Putamen (tissue), 1 donor: ENCODE results near the gene UCK2.

Experiments used
- DNase-seq: peaks from one replicate; pipeline ENCODE4 v3.0.0-alpha.2; 2016; ENCODE audit warnings: low spot score

The UCK2 gene

GRCh38 chr1:165834881-165835280 is 7.5 kb downstream of the UCK2 start:
- no peak for DNase-seq

- no peak for DNase-seq
These were observed 9.5 kb downstream of the UCK2 start for GRCh38 chr1:165836664-165837482.

- DNase-seq = no peak
These were observed 10.5 kb downstream of the UCK2 start for GRCh38 chr1:165837838-165838364.

GRCh38 chr1:165840423-165840822 is 13.0 kb downstream of the UCK2 start:
- no peak for DNase-seq

DNA sequence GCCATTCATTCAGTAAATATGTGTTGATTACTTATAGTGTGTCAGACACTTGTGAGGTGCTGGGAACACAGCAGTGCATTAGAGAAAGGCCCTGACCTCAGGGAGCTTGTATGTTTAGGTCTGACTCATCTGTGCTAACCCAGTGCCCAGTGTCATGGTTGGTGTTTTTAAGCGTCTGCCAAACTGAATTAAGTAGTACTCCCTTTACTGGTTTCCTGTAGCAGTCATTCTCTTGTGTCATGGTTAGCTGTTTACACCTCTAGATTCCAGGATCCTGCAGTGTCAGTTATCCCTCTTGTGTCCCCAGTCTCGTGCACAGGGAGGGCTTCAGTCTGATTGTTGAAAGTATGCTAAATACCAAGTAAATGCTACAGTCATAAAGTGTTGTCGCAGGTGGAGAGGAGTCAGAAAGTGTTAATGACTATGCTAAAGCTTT is 14.2 kb downstream of the UCK2 start:
- no peak for DNase-seq

GRCh38 chr1:165842023-165842670 is 14.7 kb downstream of the UCK2 start:
- DNase-seq = no peak

GRCh38 chr1:165842671-165843129 is 15.3 kb downstream of the UCK2 start:
- DNase-seq = no peak

GRCh38 chr1:165843304-165843703 is 15.9 kb downstream of the UCK2 start:
- no peak for DNase-seq

GRCh38 chr1:165844114-165844798 is 16.8 kb downstream of the UCK2 start:
- DNase-seq = peak; percentile 31

DNA sequence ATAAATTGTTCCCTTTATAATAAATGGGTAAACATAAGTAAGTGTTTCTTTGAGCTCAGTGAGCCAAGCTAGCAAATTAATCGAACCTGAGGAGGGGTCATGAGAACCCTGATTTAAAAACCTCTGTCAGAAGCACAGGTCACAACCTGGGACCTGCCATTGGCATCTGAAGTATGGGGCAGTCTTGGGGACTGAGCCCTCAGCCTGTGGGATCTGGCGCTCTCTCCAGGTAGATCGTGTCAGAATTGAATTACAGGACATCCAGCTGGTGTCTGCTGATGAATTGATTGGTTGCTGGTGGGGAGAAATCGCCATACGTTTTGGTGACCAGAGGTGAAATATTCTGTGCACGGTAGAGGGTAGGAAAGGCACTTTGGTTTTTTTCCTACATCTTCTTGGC is 17.5 kb downstream of the UCK2 start:
- DNase-seq = no peak

DNA sequence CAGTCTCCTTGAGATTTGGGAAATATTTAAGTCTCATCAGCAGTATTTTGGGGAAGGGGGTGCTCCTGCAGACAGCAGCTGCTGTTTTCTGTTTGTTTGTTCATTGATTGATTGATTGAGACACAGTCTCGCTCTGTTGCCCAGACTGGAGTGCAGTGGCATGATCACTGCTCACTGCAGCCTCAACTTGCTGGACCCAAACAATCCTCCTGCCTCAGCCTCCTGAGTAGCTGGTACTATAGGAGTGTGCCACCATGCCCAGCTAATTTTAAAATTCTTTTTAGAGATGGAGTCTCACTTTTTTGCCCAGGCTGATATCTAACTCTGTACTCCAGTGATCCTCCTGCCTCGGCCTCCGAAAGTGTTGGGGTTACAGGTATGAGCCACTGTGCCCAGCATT is 18.2 kb downstream of the UCK2 start:
- DNase-seq = no peak

DNA sequence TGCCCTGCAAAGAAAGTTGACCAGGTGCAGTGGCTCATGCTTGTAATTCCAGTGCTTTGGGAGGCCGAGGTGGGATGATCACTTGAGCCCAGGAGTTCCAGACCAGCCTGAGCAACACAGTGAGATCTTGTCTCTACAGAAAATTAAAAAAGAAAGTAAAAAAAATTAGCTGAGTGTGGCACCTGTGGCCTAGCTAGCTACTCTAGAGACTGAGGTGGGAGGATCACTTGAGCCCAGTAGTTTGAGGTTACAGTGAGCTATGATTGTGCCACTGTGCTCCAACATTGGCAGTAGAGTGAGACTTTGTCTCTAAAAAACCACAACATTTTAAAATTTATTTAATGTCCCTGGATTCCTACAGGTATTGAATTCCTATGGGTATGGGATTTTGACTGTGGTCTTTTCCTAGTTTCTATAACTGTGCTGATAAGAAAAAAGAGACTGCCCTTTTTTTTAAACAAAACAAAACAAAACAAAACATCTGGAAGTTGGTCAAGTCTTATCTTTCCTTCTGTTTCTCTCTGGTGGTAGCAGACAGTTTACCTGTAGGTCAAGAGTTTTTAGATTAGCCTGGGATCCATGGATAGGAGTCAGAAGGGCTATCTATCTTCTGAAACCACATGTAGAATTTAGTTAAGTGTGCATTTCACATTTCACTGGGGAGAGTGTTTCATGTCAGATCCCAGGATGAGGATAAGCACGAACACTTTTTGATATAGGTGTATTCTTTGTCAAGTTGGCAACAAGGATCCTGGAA is 18.8 kb downstream of the UCK2 start:
- DNase-seq = no peak

DNA sequence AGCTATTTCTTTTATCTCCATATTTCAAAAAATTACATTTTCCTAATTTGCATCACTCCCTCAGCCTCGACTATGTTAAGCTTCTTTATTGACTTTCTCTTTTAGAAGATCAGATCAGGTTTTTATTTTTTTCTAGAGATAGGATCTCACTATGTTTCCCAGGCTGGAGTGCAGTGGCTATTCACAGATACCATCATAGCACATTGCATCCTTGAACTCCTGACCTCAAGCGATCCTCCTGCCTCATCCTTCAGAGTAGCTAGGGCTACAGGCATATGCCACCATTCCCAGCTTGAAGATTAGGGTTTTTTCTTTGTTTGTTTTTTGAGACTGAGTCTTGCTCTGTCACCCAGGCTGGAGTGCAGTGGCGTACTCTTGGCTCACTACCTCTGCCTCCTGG is 20.1 kb downstream of the UCK2 start:
- no peak for DNase-seq

GRCh38 chr1:165849353-165850133 is 22.1 kb downstream of the UCK2 start:
- DNase-seq = no peak

DNA sequence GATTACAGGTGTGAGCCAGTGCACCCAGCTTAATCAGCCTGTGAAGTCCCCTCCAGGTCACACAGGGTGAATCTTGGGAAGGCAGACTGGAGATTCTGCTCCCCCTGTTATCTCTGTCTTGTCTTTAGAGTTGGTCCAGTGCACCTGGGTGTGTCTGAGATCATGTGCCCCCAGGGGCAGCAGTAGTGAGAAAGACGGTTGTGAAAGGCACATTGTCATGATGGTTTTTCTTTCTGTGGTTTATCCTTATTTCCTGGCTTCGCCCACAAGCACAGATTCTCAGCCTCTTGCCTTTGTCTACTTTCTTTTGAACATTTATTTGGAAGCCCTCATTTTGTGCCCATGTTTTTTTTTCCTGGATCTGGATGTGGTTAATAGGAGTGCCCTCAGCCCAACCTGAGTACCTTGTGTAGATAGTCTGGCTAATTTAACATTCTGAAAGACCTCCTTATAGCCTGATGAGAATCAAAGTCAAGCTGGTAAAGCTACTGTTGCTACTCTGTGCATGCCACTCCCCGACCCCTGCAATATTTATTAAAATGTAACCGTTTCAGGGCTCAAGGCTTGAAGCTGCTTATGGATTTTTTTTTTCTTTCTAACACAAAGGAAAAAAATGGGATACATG is 23.7 kb downstream of the UCK2 start:
- DNase-seq = no peak

DNA sequence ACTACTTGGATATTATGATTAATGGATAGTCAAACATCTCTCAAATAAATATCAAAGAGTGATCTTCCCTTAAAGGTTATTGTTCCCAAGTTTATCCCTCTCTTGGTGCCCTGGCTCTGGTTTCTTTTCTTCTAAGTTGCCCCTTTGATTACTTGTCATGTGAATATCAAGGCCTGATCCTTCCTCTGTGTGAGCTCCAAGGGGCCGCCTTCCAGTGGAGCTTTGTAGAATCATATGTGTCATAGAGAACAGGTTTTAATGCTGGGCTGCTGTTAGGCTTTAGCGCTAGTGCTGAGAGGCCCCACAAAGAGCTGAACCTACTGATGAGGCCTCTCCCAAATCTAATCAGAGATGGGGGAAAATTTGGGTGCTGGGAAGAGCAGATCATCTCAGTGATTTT is 25.5 kb downstream of the UCK2 start:
- DNase-seq = no peak

DNA sequence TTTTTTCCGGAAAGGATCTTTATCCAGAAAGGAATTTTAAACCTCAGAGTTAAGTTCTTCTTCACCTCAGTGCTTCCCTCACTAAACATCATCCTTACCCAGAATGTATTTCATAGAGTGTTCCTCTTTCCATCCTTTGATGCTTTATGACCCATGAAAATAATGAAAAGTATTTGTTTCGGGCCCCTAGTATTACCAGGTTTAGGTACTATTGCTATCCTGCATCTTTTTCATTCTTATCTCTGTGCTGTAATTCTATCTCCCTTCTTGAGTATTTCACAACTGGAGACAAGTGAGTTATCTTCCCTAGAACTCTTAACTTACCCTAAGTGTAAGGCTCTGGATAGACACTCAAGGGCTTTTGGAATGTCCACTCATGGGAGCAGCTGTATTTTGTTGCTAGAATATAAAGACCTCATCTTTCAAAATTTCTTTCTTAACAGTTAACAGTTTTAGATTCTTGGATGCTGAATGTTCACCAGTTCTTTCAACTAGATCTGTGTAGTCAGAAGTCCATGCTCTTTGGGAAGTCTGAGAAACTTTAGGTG is 26.2 kb downstream of the UCK2 start:
- DNase-seq = no peak

- DNase-seq = no peak
These were observed 26.9 kb downstream of the UCK2 start for GRCh38 chr1:165854101-165854845.

GRCh38 chr1:165855010-165855838 is 27.8 kb downstream of the UCK2 start:
- DNase-seq = no peak
